HL-60 (cell line): Measurements from ENCODE around the gene PACS1.

Experiments
- GABPA ChIP-seq: IDR thresholded peaks from 2 replicates; pipeline ENCODE4 v1.6.1; 2012; ENCODE audit warnings: low read depth
- POLR2AphosphoS5 ChIP-seq: IDR thresholded peaks from 2 replicates; pipeline ENCODE4 v1.6.1; 2012; ENCODE audit warnings: low read depth
- REST ChIP-seq: IDR thresholded peaks from 2 replicates; pipeline ENCODE4 v1.6.1; 2012; ENCODE audit warnings: low read depth; ENCODE audit not compliant: insufficient replicate concordance
- SPI1 ChIP-seq: IDR thresholded peaks from 2 replicates; pipeline ENCODE4 v1.6.1; 2012; ENCODE audit warnings: low read depth, mild to moderate bottlenecking, borderline replicate concordance
- TF ChIP-seq, protein P1 (sequence below): IDR thresholded peaks from one replicate; pipeline ENCODE4 v1.5.1; 2011; ENCODE audit warnings: low read length, control low read depth, inconsistent platforms; ENCODE audit not compliant: insufficient read depth

- TF ChIP-seq, protein P1, sequence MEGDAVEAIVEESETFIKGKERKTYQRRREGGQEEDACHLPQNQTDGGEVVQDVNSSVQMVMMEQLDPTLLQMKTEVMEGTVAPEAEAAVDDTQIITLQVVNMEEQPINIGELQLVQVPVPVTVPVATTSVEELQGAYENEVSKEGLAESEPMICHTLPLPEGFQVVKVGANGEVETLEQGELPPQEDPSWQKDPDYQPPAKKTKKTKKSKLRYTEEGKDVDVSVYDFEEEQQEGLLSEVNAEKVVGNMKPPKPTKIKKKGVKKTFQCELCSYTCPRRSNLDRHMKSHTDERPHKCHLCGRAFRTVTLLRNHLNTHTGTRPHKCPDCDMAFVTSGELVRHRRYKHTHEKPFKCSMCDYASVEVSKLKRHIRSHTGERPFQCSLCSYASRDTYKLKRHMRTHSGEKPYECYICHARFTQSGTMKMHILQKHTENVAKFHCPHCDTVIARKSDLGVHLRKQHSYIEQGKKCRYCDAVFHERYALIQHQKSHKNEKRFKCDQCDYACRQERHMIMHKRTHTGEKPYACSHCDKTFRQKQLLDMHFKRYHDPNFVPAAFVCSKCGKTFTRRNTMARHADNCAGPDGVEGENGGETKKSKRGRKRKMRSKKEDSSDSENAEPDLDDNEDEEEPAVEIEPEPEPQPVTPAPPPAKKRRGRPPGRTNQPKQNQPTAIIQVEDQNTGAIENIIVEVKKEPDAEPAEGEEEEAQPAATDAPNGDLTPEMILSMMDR = no peak
- TF ChIP-seq GABPA = no peak
- no peak for TF ChIP-seq SPI1
- TF ChIP-seq REST = no peak
- TF ChIP-seq POLR2AphosphoS5 = no peak
Observed at GRCh38 chr11:66195867-66196266, 125.8 kb downstream of the PACS1 start.
